ENCODE measurements around the gene TUB. TPM values are rescaled to one million over a fixed set of nuclear protein-coding genes. Genes with fewer than 3 reads are reported as not detected.

Gene TUB
- total RNA-seq, 1 donor from 2014 or later = 2.9 TPM

Other genes with a start within 250 kb of the TUB start
- gene OR10A6, start 149.9 kb upstream of the TUB start, total RNA-seq (ENCODE audit: unreplicated experiment) = not detected
- gene OR10A3, start 139.5 kb upstream of the TUB start, total RNA-seq (ENCODE audit: unreplicated experiment) = not detected
- gene NLRP10, start 115.8 kb upstream of the TUB start, total RNA-seq (ENCODE audit: unreplicated experiment) = not detected
- 515 TPM for gene EIF3F, start 93.9 kb upstream of the TUB start, total RNA-seq (ENCODE audit: unreplicated experiment)
- gene RIC3, start 87.8 kb downstream of the TUB start, total RNA-seq (ENCODE audit: unreplicated experiment) = 5.6 TPM
- gene LMO1, start 182.7 kb downstream of the TUB start, total RNA-seq (ENCODE audit: unreplicated experiment) = not detected